ENCODE results near the gene LBHD1. TPM values are rescaled to one million over a fixed set of nuclear protein-coding genes. Genes with fewer than 3 reads are reported as not detected.

The LBHD1 gene
- total RNA-seq, 4 donors from 2014 or later: 6.6 to 25.6 (median 11.9) TPM

- H3K36me3 ChIP-seq: peaks cover 0 to 45% (median 0%) of the 10 kb centered on the region in 3 donors
- H3K27ac ChIP-seq: peak within 1 kb of the TSS; percentile 79 to 93 (median 92)
- peak within 1 kb of the TSS; percentile 68 to 99 (median 90) for H3K4me3 ChIP-seq
- no peaks in the 10 kb centered on the region for H3K27me3 ChIP-seq
- peak; percentile 100 for DNase-seq
- H3K9me3 ChIP-seq: no peaks in the 10 kb centered on the region
- peak; percentile 83 to 89 for TF ChIP-seq POLR2A (IDR thresholded peaks at IDR 0.05)
- no peak for TF ChIP-seq CTCF (IDR thresholded peaks at IDR 0.05)
- H3K4me1 ChIP-seq: peaks cover 0 to 22% (median 6%) of the 10 kb centered on the region in 4 donors
Observed at GRCh38 chr11:62645946-62646824, 25.9 kb downstream of the LBHD1 start, which contains the start of gene GANAB. Gene GANAB (minus strand): TSS chr11:62646613. CDS start chr11:62646599, 14 bp downstream.

GRCh38 chr11:62645671-62645945, 26.5 kb downstream of the LBHD1 start:
- Histone ChIP-seq H3K27ac (peak overlapping the region; percentile 79 to 93 (median 92)), H3K4me1 (peaks cover 0 to 22% (median 6%) of the 10 kb centered on the region in 4 donors), H3K27me3 (no peaks in the 10 kb centered on the region), H3K4me3 (peak overlapping the region; percentile 68 to 99 (median 90)), H3K9me3 (no peaks in the 10 kb centered on the region), H3K36me3 (peaks cover 0 to 45% (median 0%) of the 10 kb centered on the region in 3 donors)
- no peak for DNase-seq
- TF ChIP-seq POLR2A (IDR thresholded peaks at IDR 0.05) (no peak), CTCF (IDR thresholded peaks at IDR 0.05) (no peak)

GRCh38 chr11:62644220-62644619, 27.8 kb downstream of the LBHD1 start:
- TF ChIP-seq CTCF (IDR thresholded peaks at IDR 0.05) (no peak), POLR2A (IDR thresholded peaks at IDR 0.05) (no peak)
- no peak overlapping the region for H3K4me3 ChIP-seq
- H3K36me3 ChIP-seq: peaks cover 0 to 44% (median 0%) of the 10 kb centered on the region in 3 donors

GRCh38 chr11:62632492-62632891, 39.6 kb downstream of the LBHD1 start:
- no peak for TF ChIP-seq CTCF (IDR thresholded peaks at IDR 0.05)
- TF ChIP-seq POLR2A (IDR thresholded peaks at IDR 0.05): no peak
- DNase-seq: no peak
- H3K4me1 ChIP-seq: no peaks in the 10 kb centered on the region
- no peak overlapping the region for H3K27ac ChIP-seq
- H3K9me3 ChIP-seq: no peaks in the 10 kb centered on the region
- H3K36me3 ChIP-seq: peaks cover 0 to 97% (median 6%) of the 10 kb centered on the region in 3 donors
- H3K27me3 ChIP-seq: no peaks in the 10 kb centered on the region
- no peak overlapping the region for H3K4me3 ChIP-seq

More at GRCh38 chr11:62644220-62644619, 27.8 kb downstream of the LBHD1 start:
- no peak overlapping the region for H3K27ac ChIP-seq
- H3K9me3 ChIP-seq: no peaks in the 10 kb centered on the region
- H3K4me1 ChIP-seq: peaks cover 0 to 22% (median 6%) of the 10 kb centered on the region in 4 donors
- no peaks in the 10 kb centered on the region for H3K27me3 ChIP-seq
- DNase-seq: no peak

GRCh38 chr11:62627713-62628112, 44.4 kb downstream of the LBHD1 start:
- H3K4me1 ChIP-seq: no peaks in the 10 kb centered on the region
- H3K9me3 ChIP-seq: no peaks in the 10 kb centered on the region
- H3K27me3 ChIP-seq: no peaks in the 10 kb centered on the region
- no peak overlapping the region for H3K4me3 ChIP-seq
- TF ChIP-seq CTCF (IDR thresholded peaks at IDR 0.05): peak in 1 of 6 experiments; percentile 3
- no peak for TF ChIP-seq POLR2A (IDR thresholded peaks at IDR 0.05)
- DNase-seq: no peak
- no peak overlapping the region for H3K27ac ChIP-seq
- H3K36me3 ChIP-seq: peaks cover 0 to 76% (median 6%) of the 10 kb centered on the region in 3 donors

All from Peyer's patch (tissue), 4 donors.